Duodenal mucosa (tissue), 2 donors: ENCODE data around the gene C22orf31.

Experiments
- H3K27ac ChIP-seq: one replicate; pipeline ENCODE4 v1.7.0; 2013; ENCODE audit warnings: low read depth, low read length
- H3K27me3 ChIP-seq, 2 donors: one replicate each; pipeline ENCODE4 v1.7.0; 2013; ENCODE audit warnings: low read length in 2 of 2, control low read depth in 1 of 2; ENCODE audit not compliant: insufficient read depth in 2 of 2, control insufficient read depth in 1 of 2
- H3K36me3 ChIP-seq, 2 donors: one replicate each; pipeline ENCODE4 v1.7.0; 2013; ENCODE audit warnings: low read length in 2 of 2, control low read depth in 1 of 2; ENCODE audit not compliant: insufficient read depth in 2 of 2, control insufficient read depth in 1 of 2
- H3K4me1 ChIP-seq, 2 donors: one replicate each; pipeline ENCODE4 v1.7.0; 2013; ENCODE audit warnings: low read length in 2 of 2, control low read depth in 1 of 2; ENCODE audit not compliant: insufficient read depth in 2 of 2, control insufficient read depth in 1 of 2
- H3K4me3 ChIP-seq, 2 donors: one replicate each; pipeline ENCODE4 v1.7.0; 2013; ENCODE audit warnings: low read length in 2 of 2, low read depth in 1 of 2
- H3K9ac ChIP-seq, 2 donors: one replicate each; pipeline ENCODE4 v1.7.0; 2013; ENCODE audit warnings: low read length in 2 of 2, low read depth in 1 of 2
- H3K9me3 ChIP-seq, 2 donors: one replicate each; pipeline ENCODE4 v1.7.0; 2013; ENCODE audit warnings: low read length in 2 of 2, control low read depth in 1 of 2; ENCODE audit not compliant: control insufficient read depth in 1 of 2

The C22orf31 gene

GRCh38 chr22:29082826-29083545 is 21.4 kb upstream of the C22orf31 start:
- Histone ChIP-seq H3K9me3 (no peaks in the 10 kb centered on the region), H3K27me3 (no peaks in the 10 kb centered on the region), H3K9ac (no peak overlapping the region), H3K36me3 (no peaks in the 10 kb centered on the region), H3K27ac (no peak overlapping the region), H3K4me1 (peaks cover 28 to 36% of the 10 kb centered on the region in 2 donors), H3K4me3 (no peak overlapping the region)

GRCh38 chr22:29081517-29082236 is 20.0 kb upstream of the C22orf31 start:
- H3K27me3 ChIP-seq: no peaks in the 10 kb centered on the region
- H3K27ac ChIP-seq: no peak overlapping the region
- no peak overlapping the region for H3K4me3 ChIP-seq
- no peak overlapping the region for H3K9ac ChIP-seq
- H3K9me3 ChIP-seq: no peaks in the 10 kb centered on the region
- H3K36me3 ChIP-seq: no peaks in the 10 kb centered on the region
- H3K4me1 ChIP-seq: peaks cover 36 to 38% of the 10 kb centered on the region in 2 donors

GRCh38 chr22:29080106-29080975 is 18.7 kb upstream of the C22orf31 start:
- peaks cover 36 to 39% of the 10 kb centered on the region in 2 donors for H3K4me1 ChIP-seq
- H3K27ac ChIP-seq: no peak overlapping the region
- no peaks in the 10 kb centered on the region for H3K27me3 ChIP-seq
- H3K36me3 ChIP-seq: no peaks in the 10 kb centered on the region
- no peaks in the 10 kb centered on the region for H3K9me3 ChIP-seq
- H3K9ac ChIP-seq: no peak overlapping the region
- no peak overlapping the region for H3K4me3 ChIP-seq

DNA sequence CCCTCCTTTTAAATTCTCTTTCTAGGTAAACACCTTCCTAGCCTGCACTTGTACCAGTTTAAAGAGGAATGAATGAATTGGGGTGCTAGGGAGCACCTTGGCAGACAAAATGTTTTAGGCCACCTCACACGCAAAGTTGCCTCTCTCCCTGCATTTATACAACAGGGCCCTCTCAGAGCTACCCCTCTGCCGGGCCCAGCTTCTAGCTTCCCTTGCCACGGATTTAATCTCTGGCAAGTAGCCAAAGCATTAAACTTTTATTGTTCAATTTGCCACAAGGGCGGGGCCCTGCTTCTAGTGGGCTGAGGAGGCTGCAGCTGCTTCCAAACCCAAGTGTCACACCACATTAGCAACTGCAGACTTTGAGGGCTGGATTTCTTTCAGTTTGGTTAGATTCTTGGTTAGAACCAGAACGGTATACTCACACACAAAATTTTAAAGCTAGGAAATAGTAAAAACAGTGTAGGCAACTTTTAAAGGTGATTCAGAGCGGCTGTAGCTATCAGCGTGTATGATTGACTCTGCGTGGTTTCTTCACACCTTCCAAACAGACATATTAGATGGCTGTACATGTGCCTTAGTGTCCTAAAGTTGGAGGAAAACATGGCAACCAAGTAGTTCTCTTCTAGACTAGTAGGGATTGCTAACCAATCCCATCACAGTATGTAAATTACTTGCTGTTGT is 17.7 kb upstream of the C22orf31 start:
- Histone ChIP-seq H3K36me3 (no peaks in the 10 kb centered on the region), H3K27ac (no peak overlapping the region), H3K4me3 (no peak overlapping the region), H3K4me1 (peaks cover 36 to 44% of the 10 kb centered on the region in 2 donors), H3K9ac (peak overlapping the region in 1 of 2 donors; percentile 21), H3K27me3 (no peaks in the 10 kb centered on the region), H3K9me3 (no peaks in the 10 kb centered on the region)

- Histone ChIP-seq H3K4me3 (no peak overlapping the region), H3K27me3 (no peaks in the 10 kb centered on the region), H3K9me3 (no peaks in the 10 kb centered on the region), H3K27ac (peak overlapping the region; percentile 2), H3K9ac (peak overlapping the region in 1 of 2 donors; percentile 21), H3K4me1 (peaks cover 36 to 48% of the 10 kb centered on the region in 2 donors), H3K36me3 (no peaks in the 10 kb centered on the region)
Measured at GRCh38 chr22:29078869-29079207, 17.2 kb upstream of the C22orf31 start.

DNA sequence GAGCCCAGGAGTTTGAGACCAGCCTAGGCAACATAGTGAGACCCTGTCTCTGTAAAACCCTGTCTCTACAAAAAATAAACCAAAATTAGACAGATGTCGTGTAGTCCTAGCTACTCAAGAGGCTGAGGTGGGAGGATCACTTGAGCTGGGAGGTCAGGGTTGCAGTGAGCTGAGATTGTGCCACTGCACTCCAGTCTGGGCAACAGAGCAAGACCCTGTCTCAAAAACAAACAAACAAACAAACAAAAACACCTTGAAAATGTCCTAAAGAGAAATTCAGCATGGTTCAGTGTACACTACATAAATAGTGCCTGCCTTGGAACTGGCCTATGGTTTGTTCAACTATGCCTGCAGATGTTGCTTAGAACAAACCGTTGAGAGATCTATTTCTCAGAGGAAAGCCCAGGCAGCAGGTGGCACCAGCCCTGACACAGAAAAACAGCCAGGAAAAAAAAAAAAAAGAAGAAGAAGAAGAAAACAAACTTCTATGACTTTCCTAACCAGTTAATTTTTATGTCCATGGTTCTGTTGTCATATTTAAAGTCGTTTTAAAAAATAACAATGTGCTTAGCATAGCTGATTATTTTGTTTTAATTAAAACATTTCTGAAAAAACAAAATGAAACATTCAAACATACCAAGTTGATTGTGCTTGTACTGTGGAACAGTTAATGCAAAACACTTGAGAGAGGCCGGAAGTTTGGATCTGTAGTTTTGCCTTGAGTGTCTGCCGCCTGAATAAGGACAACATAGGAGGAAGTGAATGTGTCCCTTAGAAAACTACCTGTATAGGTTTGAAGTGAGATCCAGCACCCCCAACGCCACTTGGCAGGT is 16.6 kb upstream of the C22orf31 start:
- Histone ChIP-seq H3K9ac (no peak overlapping the region), H3K9me3 (no peaks in the 10 kb centered on the region), H3K4me1 (peaks cover 40 to 53% of the 10 kb centered on the region in 2 donors), H3K4me3 (no peak overlapping the region), H3K27me3 (no peaks in the 10 kb centered on the region), H3K27ac (peak overlapping the region; percentile 2), H3K36me3 (no peaks in the 10 kb centered on the region)

- peaks cover 25 to 56% of the 10 kb centered on the region in 2 donors for H3K4me1 ChIP-seq
- H3K27ac ChIP-seq: no peak overlapping the region
- H3K9ac ChIP-seq: peak overlapping the region; percentile 6 to 70
- no peaks in the 10 kb centered on the region for H3K9me3 ChIP-seq
- H3K4me3 ChIP-seq: peak overlapping the region; percentile 79 to 80
- H3K27me3 ChIP-seq: no peaks in the 10 kb centered on the region
- H3K36me3 ChIP-seq: no peaks in the 10 kb centered on the region
Measured at GRCh38 chr22:29074276-29074772, 12.7 kb upstream of the C22orf31 start.

GRCh38 chr22:29073618-29074275 is 12.1 kb upstream of the C22orf31 start:
- no peaks in the 10 kb centered on the region for H3K36me3 ChIP-seq
- peaks cover 19 to 52% of the 10 kb centered on the region in 2 donors for H3K4me1 ChIP-seq
- peak overlapping the region; percentile 50 for H3K27ac ChIP-seq
- peak overlapping the region; percentile 79 to 80 for H3K4me3 ChIP-seq
- no peaks in the 10 kb centered on the region for H3K9me3 ChIP-seq
- peak overlapping the region; percentile 61 to 70 for H3K9ac ChIP-seq
- no peaks in the 10 kb centered on the region for H3K27me3 ChIP-seq
